Measurements from ENCODE around the gene ETNPPL. TPM values are rescaled to one million over a fixed set of nuclear protein-coding genes. Genes with fewer than 3 reads are reported as not detected.

Gene ETNPPL
- total RNA-seq, 3 donors from 2014 or later (not counting 1 experiment from before 2014, with no cell fraction given) = not detected

- H3K4me3 Mint-ChIP-seq = no peak overlapping the region
- TF ChIP-seq, protein P1, sequence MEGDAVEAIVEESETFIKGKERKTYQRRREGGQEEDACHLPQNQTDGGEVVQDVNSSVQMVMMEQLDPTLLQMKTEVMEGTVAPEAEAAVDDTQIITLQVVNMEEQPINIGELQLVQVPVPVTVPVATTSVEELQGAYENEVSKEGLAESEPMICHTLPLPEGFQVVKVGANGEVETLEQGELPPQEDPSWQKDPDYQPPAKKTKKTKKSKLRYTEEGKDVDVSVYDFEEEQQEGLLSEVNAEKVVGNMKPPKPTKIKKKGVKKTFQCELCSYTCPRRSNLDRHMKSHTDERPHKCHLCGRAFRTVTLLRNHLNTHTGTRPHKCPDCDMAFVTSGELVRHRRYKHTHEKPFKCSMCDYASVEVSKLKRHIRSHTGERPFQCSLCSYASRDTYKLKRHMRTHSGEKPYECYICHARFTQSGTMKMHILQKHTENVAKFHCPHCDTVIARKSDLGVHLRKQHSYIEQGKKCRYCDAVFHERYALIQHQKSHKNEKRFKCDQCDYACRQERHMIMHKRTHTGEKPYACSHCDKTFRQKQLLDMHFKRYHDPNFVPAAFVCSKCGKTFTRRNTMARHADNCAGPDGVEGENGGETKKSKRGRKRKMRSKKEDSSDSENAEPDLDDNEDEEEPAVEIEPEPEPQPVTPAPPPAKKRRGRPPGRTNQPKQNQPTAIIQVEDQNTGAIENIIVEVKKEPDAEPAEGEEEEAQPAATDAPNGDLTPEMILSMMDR (IDR thresholded peaks at IDR 0.05) = no peak
- ATAC-seq (no peak), DNase-seq (no peak)
- Histone ChIP-seq H3K27ac (ENCODE audit: low read length) (no peak overlapping the region), H3K36me3 (ENCODE audit: control insufficient read depth, insufficient read depth, low read length) (no peaks in the 10 kb centered on the region), H3K4me3 (ENCODE audit: low read length) (no peak overlapping the region), H3K4me1 (ENCODE audit: control insufficient read depth, insufficient read depth, low read length) (no peaks in the 10 kb centered on the region), H3K27me3 (ENCODE audit: control insufficient read depth, insufficient read depth, low read length) (no peaks in the 10 kb centered on the region), H3K9me3 (ENCODE audit: control insufficient read depth, insufficient read depth, low read length) (no peaks in the 10 kb centered on the region)
- H3K27me3 Mint-ChIP-seq (ENCODE audit: low read depth in 2 of 2) = peaks cover 0 to 4% of the 10 kb centered on the region in 2 donors
- intact Hi-C loops (cut with micrococcal nuclease) = no loop called here
- no peaks in the 10 kb centered on the region for H3K36me3 Mint-ChIP-seq
- no peak overlapping the region for H3K27ac Mint-ChIP-seq
- WGBS (ENCODE audit: insufficient coverage) = 91% methylated on average over 5 of the region's 5 CpGs
- H3K9me3 Mint-ChIP-seq = peaks cover 0 to 4% of the 10 kb centered on the region in 2 donors
- H3K4me1 Mint-ChIP-seq = no peaks in the 10 kb centered on the region
Observed at GRCh38 chr4:108804648-108805273, 41.9 kb upstream of the ETNPPL start.

DNA sequence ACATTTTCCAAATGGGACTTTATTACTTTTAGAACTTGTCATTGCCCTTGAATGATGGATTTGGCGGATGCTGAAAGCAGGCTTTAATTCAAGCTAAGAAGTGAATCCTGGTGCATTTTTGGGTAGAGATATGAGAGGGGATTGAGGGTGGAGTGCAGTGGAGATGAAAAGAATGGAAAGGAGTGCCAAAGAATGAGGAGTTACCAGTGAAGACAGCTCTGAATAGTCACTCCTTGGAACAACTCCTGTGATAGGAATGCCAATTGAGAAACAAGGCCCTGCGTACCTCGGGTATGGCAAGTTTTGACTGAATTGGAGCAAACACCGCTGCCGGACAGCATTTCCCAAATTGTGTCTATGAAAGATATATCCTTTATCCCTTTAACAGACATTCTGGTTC, 36.5 kb upstream of the ETNPPL start:
- H3K36me3 Mint-ChIP-seq = no peaks in the 10 kb centered on the region

GRCh38 chr4:108796173-108796572, 33.3 kb upstream of the ETNPPL start:
- Histone ChIP-seq H3K36me3 (ENCODE audit: control insufficient read depth, insufficient read depth, low read length) (no peaks in the 10 kb centered on the region), H3K27me3 (ENCODE audit: control insufficient read depth, insufficient read depth, low read length) (no peaks in the 10 kb centered on the region), H3K4me3 (ENCODE audit: low read length) (no peak overlapping the region), H3K27ac (ENCODE audit: low read length) (no peak overlapping the region), H3K9me3 (ENCODE audit: control insufficient read depth, insufficient read depth, low read length) (no peaks in the 10 kb centered on the region), H3K4me1 (ENCODE audit: control insufficient read depth, insufficient read depth, low read length) (no peaks in the 10 kb centered on the region)
- 100% methylated on average over 2 of the region's 3 CpGs for WGBS (ENCODE audit: insufficient coverage)
- no peak overlapping the region for H3K27ac Mint-ChIP-seq
- H3K4me1 Mint-ChIP-seq = no peaks in the 10 kb centered on the region
- ATAC-seq (no peak), DNase-seq (no peak)
- TF ChIP-seq, protein P1 (IDR thresholded peaks at IDR 0.05) = no peak
- H3K27me3 Mint-ChIP-seq (ENCODE audit: low read depth in 2 of 2) = no peaks in the 10 kb centered on the region
- no peak overlapping the region for H3K4me3 Mint-ChIP-seq
- intact Hi-C loops (cut with micrococcal nuclease) = no loop called here
- no peaks in the 10 kb centered on the region for H3K36me3 Mint-ChIP-seq
- no peaks in the 10 kb centered on the region for H3K9me3 Mint-ChIP-seq

More for the DNA sequence above, 36.5 kb upstream of the ETNPPL start:
- 76% methylated on average over 5 of the region's 5 CpGs for WGBS (ENCODE audit: insufficient coverage)
- Mint-ChIP-seq H3K9me3 (no peaks in the 10 kb centered on the region), H3K27ac (no peak overlapping the region), H3K27me3 (ENCODE audit: low read depth in 2 of 2) (no peaks in the 10 kb centered on the region), H3K4me3 (no peak overlapping the region), H3K4me1 (no peaks in the 10 kb centered on the region)
- ATAC-seq (no peak), DNase-seq (no peak)
- no peaks in the 10 kb centered on the region for H3K27me3 ChIP-seq (ENCODE audit: control insufficient read depth, insufficient read depth, low read length)
- H3K4me1 ChIP-seq (ENCODE audit: control insufficient read depth, insufficient read depth, low read length) = no peaks in the 10 kb centered on the region
- no peaks in the 10 kb centered on the region for H3K36me3 ChIP-seq (ENCODE audit: control insufficient read depth, insufficient read depth, low read length)
- TF ChIP-seq, protein P1 (IDR thresholded peaks at IDR 0.05) = no peak
- H3K9me3 ChIP-seq (ENCODE audit: control insufficient read depth, insufficient read depth, low read length) = no peaks in the 10 kb centered on the region
- no peak overlapping the region for H3K27ac ChIP-seq (ENCODE audit: low read length)
- H3K4me3 ChIP-seq (ENCODE audit: low read length) = no peak overlapping the region
- intact Hi-C loops (cut with micrococcal nuclease) = no loop called here

GRCh38 chr4:108795733-108796132, 32.9 kb upstream of the ETNPPL start:
- Mint-ChIP-seq H3K27me3 (ENCODE audit: low read depth in 2 of 2) (no peaks in the 10 kb centered on the region), H3K4me3 (no peak overlapping the region), H3K27ac (no peak overlapping the region), H3K36me3 (no peaks in the 10 kb centered on the region), H3K9me3 (no peaks in the 10 kb centered on the region), H3K4me1 (no peaks in the 10 kb centered on the region)
- DNase-seq = no peak
- no peaks in the 10 kb centered on the region for H3K4me1 ChIP-seq (ENCODE audit: control insufficient read depth, insufficient read depth, low read length)
- no peaks in the 10 kb centered on the region for H3K27me3 ChIP-seq (ENCODE audit: control insufficient read depth, insufficient read depth, low read length)
- H3K36me3 ChIP-seq (ENCODE audit: control insufficient read depth, insufficient read depth, low read length) = no peaks in the 10 kb centered on the region
- no peak for ATAC-seq
- TF ChIP-seq, protein P1 (IDR thresholded peaks at IDR 0.05) = no peak
- H3K4me3 ChIP-seq (ENCODE audit: low read length) = no peak overlapping the region
- intact Hi-C loops (cut with micrococcal nuclease) = no loop called here
- H3K9me3 ChIP-seq (ENCODE audit: control insufficient read depth, insufficient read depth, low read length) = no peaks in the 10 kb centered on the region
- H3K27ac ChIP-seq (ENCODE audit: low read length) = no peak overlapping the region
